ENCODE measurements around the gene EBI3. TPM values are rescaled to one million over a fixed set of nuclear protein-coding genes. Genes with fewer than 3 reads are reported as not detected.
"Not testable (repeated sequence)": the region's sequence is repeated elsewhere in the genome, so short reads cannot be mapped to it uniquely, and the experiment has no call there.

The EBI3 gene
- polyA plus RNA-seq, 1 of the 3 experiments (the other 2 are of a cell fraction) = 3.7 TPM

- TF ChIP-seq, protein P1, sequence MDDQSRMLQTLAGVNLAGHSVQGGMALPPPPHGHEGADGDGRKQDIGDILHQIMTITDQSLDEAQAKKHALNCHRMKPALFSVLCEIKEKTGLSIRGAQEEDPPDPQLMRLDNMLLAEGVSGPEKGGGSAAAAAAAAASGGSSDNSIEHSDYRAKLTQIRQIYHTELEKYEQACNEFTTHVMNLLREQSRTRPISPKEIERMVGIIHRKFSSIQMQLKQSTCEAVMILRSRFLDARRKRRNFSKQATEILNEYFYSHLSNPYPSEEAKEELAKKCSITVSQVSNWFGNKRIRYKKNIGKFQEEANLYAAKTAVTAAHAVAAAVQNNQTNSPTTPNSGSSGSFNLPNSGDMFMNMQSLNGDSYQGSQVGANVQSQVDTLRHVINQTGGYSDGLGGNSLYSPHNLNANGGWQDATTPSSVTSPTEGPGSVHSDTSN (IDR thresholded peaks at IDR 0.05) = no peak
- no peak for TF ChIP-seq CHD2 (IDR thresholded peaks at IDR 0.05; ENCODE audit: low read length, partially characterized antibody)
- no peak for TF ChIP-seq FOXJ3 (CRISPR knock-in tag; IDR thresholded peaks at IDR 0.05)
- no peak for TF ChIP-seq YY1 (IDR thresholded peaks at IDR 0.05; ENCODE audit: low read depth)
- no peak for TF ChIP-seq FOXM1 (IDR thresholded peaks at IDR 0.05; ENCODE audit: low read depth)
- no peak for TF ChIP-seq FOSL2 (IDR thresholded peaks at IDR 0.05; ENCODE audit: borderline replicate concordance, low read depth)
- TF ChIP-seq SIN3A (IDR thresholded peaks at IDR 0.05; ENCODE audit: borderline replicate concordance, low read depth, low read length) = no peak
- TF ChIP-seq IRF3 (IDR thresholded peaks at IDR 0.05; ENCODE audit: low read depth, low read length) = no peak
- TF ChIP-seq TCF12 (IDR thresholded peaks at IDR 0.05) = no peak
- TF ChIP-seq GABPA (IDR thresholded peaks at IDR 0.05; ENCODE audit: low read depth) = no peak
- TF ChIP-seq, protein P2, sequence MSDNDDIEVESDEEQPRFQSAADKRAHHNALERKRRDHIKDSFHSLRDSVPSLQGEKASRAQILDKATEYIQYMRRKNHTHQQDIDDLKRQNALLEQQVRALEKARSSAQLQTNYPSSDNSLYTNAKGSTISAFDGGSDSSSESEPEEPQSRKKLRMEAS (IDR thresholded peaks at IDR 0.05; ENCODE audit: low read depth) = no peak
Observed at GRCh38 chr19:4241824-4242430, 12.6 kb downstream of the EBI3 start (continued).

- H3F3A ChIP-seq (replicated peaks; ENCODE audit: insufficient read depth); H4K20me1 ChIP-seq (ENCODE audit: insufficient read depth); H3K4me3 ChIP-seq (ENCODE audit: low read depth in 2 of 2, low read length in 1 of 2); H3K9me2 ChIP-seq; H3K27ac ChIP-seq (ENCODE audit: low read depth in 2 of 2, low read length in 1 of 2); POLR2A ChIA-PET; H3K9me3 ChIP-seq; H3K4me2 ChIP-seq; DNase-seq; H3K4me1 ChIP-seq (ENCODE audit: control insufficient read depth in 1 of 2, insufficient read depth in 2 of 2, low read depth in 1 of 2, low read length in 1 of 2); H3K27me3 ChIP-seq (ENCODE audit: insufficient read depth); H3K9ac ChIP-seq; H3K36me3 ChIP-seq (replicated peaks in 1 of 2; ENCODE audit: control insufficient read depth in 1 of 2, insufficient read depth in 2 of 2, low read length in 1 of 2): not testable (repeated sequence)
- peak overlapping the region; percentile 94 for H2AFZ ChIP-seq (ENCODE audit: low read depth)
- CTCF ChIA-PET = interaction anchor here (1.5 kb wide), 1 partner anchor 12 kb away, joined by 10 read pairs; no protein-coding TSS in a partner anchor
- peaks cover 11% of the 10 kb centered on the region for H3K79me2 ChIP-seq (ENCODE audit: insufficient read depth)
- WGBS (ENCODE audit: low lambda C conversion rate) = 96% methylated on average over 6 of the region's 6 CpGs
Observed at GRCh38 chr19:4245938-4246337, 16.6 kb downstream of the EBI3 start.

All from SK-N-SH (cell line).